ENCODE measurements around the gene TMEM88.

TMEM88 gene

GRCh38 chr17:7856811-7857712 lies 2.2 kb downstream of the TMEM88 start, which contains the start of gene NAA38:
NAA38 (minus strand) TSS chr17:7857559; CDS start chr17:7857463, 96 bp downstream.
- ATAC-seq = peak; percentile 90
- no peak for TF ChIP-seq ESRRG (CRISPR knock-in tag; IDR thresholded peaks at IDR 0.05)
- 0 out of 2 replicates have a peak, but pooled peaks have one; percentile 56 for TF ChIP-seq CSDC2 (CRISPR knock-in tag; IDR thresholded peaks at IDR 0.05)
- TF ChIP-seq PPARA (CRISPR knock-in tag; IDR thresholded peaks at IDR 0.05; ENCODE audit: borderline replicate concordance) = no peak
- TF ChIP-seq ARNTL (CRISPR knock-in tag; IDR thresholded peaks at IDR 0.05; ENCODE audit: borderline replicate concordance, low read depth) = no peak
- TF ChIP-seq ZC3H10 (CRISPR knock-in tag; IDR thresholded peaks at IDR 0.05) = no peak
- TF ChIP-seq SNAI2 (CRISPR knock-in tag; IDR thresholded peaks at IDR 0.05) = no peak
- no peak for TF ChIP-seq CREB5 (CRISPR knock-in tag; IDR thresholded peaks at IDR 0.05; ENCODE audit: low read depth)
- TF ChIP-seq ZNF565 (CRISPR knock-in tag; conservative IDR thresholded peaks at IDR 0.05; ENCODE audit: low read depth) = no peak
- no peak for TF ChIP-seq ZNF8 (CRISPR knock-in tag; IDR thresholded peaks at IDR 0.05)
- no peak for TF ChIP-seq TOX (CRISPR knock-in tag; IDR thresholded peaks at IDR 0.05; ENCODE audit: borderline replicate concordance)
- no peak for TF ChIP-seq CSRNP3 (CRISPR knock-in tag; IDR thresholded peaks at IDR 0.05)
- peak; percentile 73 for TF ChIP-seq TSHZ2 (CRISPR knock-in tag; IDR thresholded peaks at IDR 0.05)
- TF ChIP-seq ZFP3 (CRISPR knock-in tag; IDR thresholded peaks at IDR 0.05) = peak; percentile 63
- TF ChIP-seq PATZ1 (CRISPR knock-in tag; IDR thresholded peaks at IDR 0.05; ENCODE audit: borderline replicate concordance) = no peak
- TF ChIP-seq OSR1 (CRISPR knock-in tag; IDR thresholded peaks at IDR 0.05) = no peak
- TF ChIP-seq RARB (CRISPR knock-in tag; IDR thresholded peaks at IDR 0.05) = no peak
- TF ChIP-seq ZFP30 (CRISPR knock-in tag; IDR thresholded peaks at IDR 0.05) = no peak
- no peak for TF ChIP-seq ISL1 (CRISPR knock-in tag; IDR thresholded peaks at IDR 0.05)
- no peak for TF ChIP-seq POU6F1 (CRISPR knock-in tag; IDR thresholded peaks at IDR 0.05; ENCODE audit: borderline replicate concordance, low read depth)
- no peak for TF ChIP-seq TCF4 (CRISPR knock-in tag; IDR thresholded peaks at IDR 0.05; ENCODE audit: borderline replicate concordance)
- peak; percentile 57; the same call in 1 of the 2 replicates for TF ChIP-seq GLIS3 (CRISPR knock-in tag; IDR thresholded peaks at IDR 0.05)

- ATAC-seq = peak; percentile 40
- no peak for TF ChIP-seq SNAI2 (CRISPR knock-in tag; IDR thresholded peaks at IDR 0.05)
- no peak; the same call in 1 of the 2 replicates for TF ChIP-seq TCF4 (CRISPR knock-in tag; IDR thresholded peaks at IDR 0.05; ENCODE audit: borderline replicate concordance)
- TF ChIP-seq ZC3H10 (CRISPR knock-in tag; IDR thresholded peaks at IDR 0.05) = no peak
- 0 out of 2 replicates have a peak, but pooled peaks have one; percentile 24 for TF ChIP-seq TSHZ2 (CRISPR knock-in tag; IDR thresholded peaks at IDR 0.05)
- no peak for TF ChIP-seq PPARA (CRISPR knock-in tag; IDR thresholded peaks at IDR 0.05; ENCODE audit: borderline replicate concordance)
- TF ChIP-seq GLIS3 (CRISPR knock-in tag; IDR thresholded peaks at IDR 0.05) = 0 out of 2 replicates have a peak, but pooled peaks have one; percentile 16
- 0 out of 2 replicates have a peak, but pooled peaks have one; percentile 38 for TF ChIP-seq RARB (CRISPR knock-in tag; IDR thresholded peaks at IDR 0.05)
These were observed 3.1 kb downstream of the TMEM88 start, which contains the start of gene CYB5D1 for GRCh38 chr17:7857713-7858521. CYB5D1 (plus strand) TSS chr17:7858003; CDS start chr17:7858135, 132 bp downstream.
